Thyroid gland (tissue), 4 donors: Measurements from ENCODE around the gene MLLT1. TPM values are rescaled to one million over a fixed set of nuclear protein-coding genes. Genes with fewer than 3 reads are reported as not detected.
A peak's percentile ranks its signal among the peaks of the same experiment; 100 is the strongest.

Experiments
- DNase-seq, 2 donors: peaks; one replicate each; pipeline ENCODE4 v3.0.0-alpha.2; 2019
- H3K27ac ChIP-seq, 3 donors: fragments of 200-600 bp; sonication (generic); 1 replicate in 2 of 3; 2 replicates in 1 of 3; pipeline ENCODE4 v1.5.1; 2016 to 2019; ENCODE audit warnings: mild to moderate bottlenecking in 1 of 3, moderate library complexity in 1 of 3
- H3K27me3 ChIP-seq: fragments of 200-600 bp; sonication (generic); one replicate; pipeline ENCODE4 v1.5.1; 2019
- H3K36me3 ChIP-seq, 2 donors: fragments of 200-600 bp; sonication (generic); one replicate each; pipeline ENCODE4 v1.5.1; 2016 to 2019
- H3K4me1 ChIP-seq, 2 donors: fragments of 200-600 bp; sonication (generic); one replicate each; pipeline ENCODE4 v1.5.1; 2017 to 2019
- H3K4me3 ChIP-seq, 3 donors: fragments of 200-600 bp; sonication (generic); replicated peaks in 1 of 3; 1 replicate in 2 of 3; 2 replicates in 1 of 3; pipeline ENCODE4 v1.5.1; 2016; ENCODE audit warnings: mild to moderate bottlenecking in 1 of 3
- H3K9me3 ChIP-seq: fragments of 200-600 bp; sonication (generic); one replicate; pipeline ENCODE4 v1.5.1; 2017
- POLR2A ChIP-seq, 2 donors: fragments of 450-650 bp; IDR thresholded peaks; one replicate each; pipeline ENCODE4 v1.6.1; 2017; ENCODE audit warnings: antibody characterized with exemption in 2 of 2, mild to moderate bottlenecking in 2 of 2, moderate library complexity in 1 of 2
- WGBS, 2 donors: methylation state at CpG; one replicate each; pipeline ENCODE4 v1.1.5; 2017; 5-methylcytosine and 5-hydroxymethylcytosine counted together
- intact Hi-C: fragments of 100-400 bp; cut with DNase I; formaldehyde crosslinking; loops from one replicate; pipeline ENCODE4 v1.15.1; 2023
- total RNA-seq, 4 donors: library from RNA; depleted of rRNA; stranded (reverse); fragments of >200 nt; gene quantifications; one replicate each; pipeline ENCODE4 v1.2.3, GENCODE V29; 2016
- TF ChIP-seq, protein P1 (sequence below), 6 experiments: fragments of 200-600 bp in 3 of 6; fragments of 450-650 bp in 3 of 6; sonication (generic) in 3 of 6; IDR thresholded peaks; one replicate each; pipeline ENCODE4 v1.5.1; 2016 to 2019; ENCODE audit warnings: antibody characterized with exemption in 6 of 6, mild to moderate bottlenecking in 2 of 6, inconsistent platforms in 1 of 6, moderate library complexity in 1 of 6

Gene MLLT1
- total RNA-seq, 4 donors from 2014 or later: 19.2 to 35.0 (median 26.7) TPM

DNA sequence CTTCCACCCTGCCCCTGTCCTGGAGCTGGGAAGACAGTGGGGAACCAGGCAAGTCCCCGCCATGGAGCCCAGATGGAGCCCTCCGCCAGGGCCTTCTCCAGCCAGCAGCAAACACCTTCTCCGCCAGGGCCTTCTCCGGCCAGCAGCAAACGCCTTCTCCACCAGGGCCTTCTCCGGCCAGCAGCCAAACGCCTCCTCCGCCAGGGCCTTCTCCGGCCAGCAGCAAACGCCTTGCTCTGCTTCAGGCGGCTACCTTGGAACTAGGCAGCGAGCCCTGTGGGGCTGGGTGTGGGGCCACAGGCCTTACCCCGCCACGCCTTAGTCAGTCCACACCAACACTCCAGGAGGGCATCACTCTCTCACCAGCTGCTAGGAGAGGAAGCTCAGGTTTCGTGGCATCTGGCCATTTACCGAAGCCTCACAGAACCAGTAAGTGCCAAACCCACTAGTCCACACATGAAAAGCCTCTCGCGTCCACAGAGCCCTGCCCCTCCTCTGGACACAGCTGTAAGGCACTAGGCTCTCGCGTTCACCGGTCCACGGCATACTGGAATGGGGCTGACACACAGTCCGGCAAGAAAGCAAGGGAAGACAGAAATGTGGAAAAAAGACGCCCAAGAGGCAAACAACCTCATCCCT, 41.0 kb downstream of the MLLT1 start:
- Histone ChIP-seq H3K4me3 (no peak overlapping the region), H3K27me3 (no peaks in the 10 kb centered on the region), H3K36me3 (no peaks in the 10 kb centered on the region), H3K4me1 (peaks cover 14 to 62% of the 10 kb centered on the region in 2 donors), H3K27ac (peak overlapping the region in 2 of 3 donors; percentile 20 to 30), H3K9me3 (no peaks in the 10 kb centered on the region)
- WGBS, 2 donors: 65 to 73% methylated on average over 18 to 21 of the region's 24 CpGs
- intact Hi-C loops: no loop called here
- TF ChIP-seq POLR2A (IDR thresholded peaks at IDR 0.05): no peak
- TF ChIP-seq, protein P1, sequence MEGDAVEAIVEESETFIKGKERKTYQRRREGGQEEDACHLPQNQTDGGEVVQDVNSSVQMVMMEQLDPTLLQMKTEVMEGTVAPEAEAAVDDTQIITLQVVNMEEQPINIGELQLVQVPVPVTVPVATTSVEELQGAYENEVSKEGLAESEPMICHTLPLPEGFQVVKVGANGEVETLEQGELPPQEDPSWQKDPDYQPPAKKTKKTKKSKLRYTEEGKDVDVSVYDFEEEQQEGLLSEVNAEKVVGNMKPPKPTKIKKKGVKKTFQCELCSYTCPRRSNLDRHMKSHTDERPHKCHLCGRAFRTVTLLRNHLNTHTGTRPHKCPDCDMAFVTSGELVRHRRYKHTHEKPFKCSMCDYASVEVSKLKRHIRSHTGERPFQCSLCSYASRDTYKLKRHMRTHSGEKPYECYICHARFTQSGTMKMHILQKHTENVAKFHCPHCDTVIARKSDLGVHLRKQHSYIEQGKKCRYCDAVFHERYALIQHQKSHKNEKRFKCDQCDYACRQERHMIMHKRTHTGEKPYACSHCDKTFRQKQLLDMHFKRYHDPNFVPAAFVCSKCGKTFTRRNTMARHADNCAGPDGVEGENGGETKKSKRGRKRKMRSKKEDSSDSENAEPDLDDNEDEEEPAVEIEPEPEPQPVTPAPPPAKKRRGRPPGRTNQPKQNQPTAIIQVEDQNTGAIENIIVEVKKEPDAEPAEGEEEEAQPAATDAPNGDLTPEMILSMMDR (IDR thresholded peaks at IDR 0.05): no peak
- DNase-seq: no peak

- no peak overlapping the region for H3K4me3 ChIP-seq
- TF ChIP-seq, protein P1 (IDR thresholded peaks at IDR 0.05): no peak
- no peak for TF ChIP-seq POLR2A (IDR thresholded peaks at IDR 0.05)
- peaks cover 20 to 62% of the 10 kb centered on the region in 2 donors for H3K4me1 ChIP-seq
- H3K36me3 ChIP-seq: no peaks in the 10 kb centered on the region
- H3K9me3 ChIP-seq: no peaks in the 10 kb centered on the region
- no peak for DNase-seq
- 79 to 85% methylated on average over 6 of the region's 6 CpGs for WGBS, 2 donors
- H3K27ac ChIP-seq: peak overlapping the region in 2 of 3 donors; percentile 20 to 30
- intact Hi-C loops: no loop called here
- no peaks in the 10 kb centered on the region for H3K27me3 ChIP-seq
These were observed 41.5 kb downstream of the MLLT1 start for GRCh38 chr19:6238256-6238642.

DNA sequence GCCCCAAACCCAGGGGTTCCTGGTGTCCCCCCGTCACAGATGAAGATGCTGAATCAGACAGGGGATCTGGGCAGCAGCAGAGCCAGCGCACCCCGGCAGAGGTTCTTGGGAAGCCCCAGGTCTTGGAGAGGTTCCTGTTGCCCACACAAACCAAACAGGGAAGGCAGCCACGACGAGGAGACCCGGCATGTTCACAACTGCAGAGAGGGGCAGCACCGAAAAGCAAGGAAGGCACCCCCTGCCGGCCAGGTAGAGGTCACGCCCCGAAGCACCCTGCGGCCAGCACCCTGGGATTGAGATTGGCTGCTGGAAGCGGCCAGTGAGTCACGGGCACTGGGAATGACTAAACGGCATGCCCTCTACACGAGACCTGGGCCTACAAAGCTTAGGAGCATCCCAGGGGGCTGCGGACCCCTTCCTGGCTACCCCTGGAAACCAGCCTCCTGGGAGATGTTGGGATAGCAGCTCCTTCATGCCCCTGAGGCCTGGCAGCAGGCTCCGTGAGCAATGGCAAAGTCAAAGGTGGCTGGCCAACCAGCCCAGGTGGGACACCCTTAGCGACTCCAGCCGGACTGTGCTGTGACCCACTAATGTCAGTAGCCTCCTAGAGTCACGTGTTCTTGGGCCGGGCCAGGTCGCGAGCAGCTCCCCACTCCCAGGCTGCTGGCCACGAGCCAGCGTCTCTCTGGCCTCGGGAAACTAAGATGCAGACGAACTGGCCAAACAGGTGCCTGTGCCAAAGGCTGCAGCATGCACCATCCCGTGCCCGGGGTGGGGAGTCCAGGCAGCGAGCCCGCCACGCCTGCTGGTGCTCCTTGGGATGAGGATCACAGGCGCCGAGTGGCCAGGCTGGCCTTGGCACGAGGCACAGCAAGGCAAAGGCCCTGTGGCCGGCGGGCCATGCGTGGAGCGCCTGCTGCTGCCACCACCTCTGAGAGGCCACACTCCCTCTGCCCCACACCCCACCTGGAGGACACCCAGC, 43.2 kb downstream of the MLLT1 start:
- WGBS, 2 donors: 62 to 76% methylated on average over 17 to 27 of the region's 39 CpGs
- Histone ChIP-seq H3K27me3 (no peaks in the 10 kb centered on the region), H3K27ac (peak overlapping the region; percentile 14 to 59 (median 26)), H3K9me3 (no peaks in the 10 kb centered on the region), H3K4me3 (no peak overlapping the region), H3K36me3 (no peaks in the 10 kb centered on the region), H3K4me1 (peaks cover 30 to 65% of the 10 kb centered on the region in 2 donors)
- intact Hi-C loops: no loop called here
- TF ChIP-seq, protein P1 (IDR thresholded peaks at IDR 0.05): peak in 1 of 6 experiments; percentile 23
- TF ChIP-seq POLR2A (IDR thresholded peaks at IDR 0.05): no peak
- peak; percentile 99 for DNase-seq

DNA sequence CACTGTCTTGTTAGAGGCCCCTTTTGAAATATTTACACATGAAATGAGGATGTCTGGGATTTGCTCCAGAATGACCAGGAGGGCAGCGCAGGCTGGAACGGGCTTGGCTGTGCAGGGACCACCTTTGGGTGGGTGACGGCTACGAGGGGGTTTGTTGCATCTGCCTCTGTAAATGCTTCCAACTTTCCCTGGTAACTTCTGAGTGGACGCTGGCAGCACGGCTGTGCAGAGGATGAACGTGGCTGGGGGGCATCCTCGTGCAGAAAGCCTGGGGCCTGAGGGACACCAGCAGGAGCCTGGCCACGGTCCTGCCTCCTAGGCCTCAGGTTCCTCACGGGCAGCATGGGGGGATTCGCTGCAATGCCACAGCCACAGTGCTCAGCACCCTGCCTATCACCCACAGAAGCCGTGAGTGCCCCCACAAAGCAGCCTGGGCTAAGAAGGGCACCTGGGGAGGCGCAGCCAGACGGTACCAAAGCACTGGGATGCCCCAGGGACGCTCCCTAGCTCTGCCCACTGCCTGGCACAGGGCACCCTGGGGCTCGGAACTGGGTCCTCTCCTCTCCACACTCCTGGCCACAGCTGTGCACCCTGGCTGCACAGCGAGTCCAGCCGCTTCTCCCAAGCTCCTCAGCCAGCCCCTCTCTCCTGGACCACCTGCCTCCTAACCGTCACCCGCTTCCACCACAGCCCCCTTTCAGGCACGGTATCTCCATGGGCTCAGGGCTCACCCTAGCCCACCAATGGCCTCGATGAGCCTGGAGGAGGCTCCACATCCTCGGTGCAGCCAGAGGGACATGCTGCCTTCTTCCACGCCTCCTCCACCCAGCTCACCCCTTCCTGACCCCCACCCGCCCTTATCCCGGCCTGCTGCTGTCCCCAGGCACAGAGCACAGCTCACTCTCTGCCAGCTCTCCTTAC, 44.5 kb downstream of the MLLT1 start:
- Histone ChIP-seq H3K4me1 (peaks cover 30 to 65% of the 10 kb centered on the region in 2 donors), H3K9me3 (no peaks in the 10 kb centered on the region), H3K36me3 (peaks cover under 1 to 2% of the 10 kb centered on the region in 2 donors), H3K27me3 (no peaks in the 10 kb centered on the region), H3K4me3 (no peak overlapping the region), H3K27ac (peak overlapping the region in 1 of 3 donors; percentile 70)
- WGBS, 2 donors: 85 to 92% methylated on average over 19 to 26 of the region's 26 CpGs
- peak in 1 of 2 donors; percentile 1 for DNase-seq
- intact Hi-C loops: no loop called here
- no peak for TF ChIP-seq POLR2A (IDR thresholded peaks at IDR 0.05)
- TF ChIP-seq, protein P1 (IDR thresholded peaks at IDR 0.05): no peak
